GM21529 (cell line): ENCODE data around the gene CLDN16.

Experiments
- ATAC-seq: cut with Tn5 transposase; IDR thresholded peaks from one replicate; pipeline ENCODE4 v1.9.1; 2021; ENCODE audit not compliant: unreplicated experiment

The CLDN16 gene, protein sequence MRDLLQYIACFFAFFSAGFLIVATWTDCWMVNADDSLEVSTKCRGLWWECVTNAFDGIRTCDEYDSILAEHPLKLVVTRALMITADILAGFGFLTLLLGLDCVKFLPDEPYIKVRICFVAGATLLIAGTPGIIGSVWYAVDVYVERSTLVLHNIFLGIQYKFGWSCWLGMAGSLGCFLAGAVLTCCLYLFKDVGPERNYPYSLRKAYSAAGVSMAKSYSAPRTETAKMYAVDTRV

DNA sequence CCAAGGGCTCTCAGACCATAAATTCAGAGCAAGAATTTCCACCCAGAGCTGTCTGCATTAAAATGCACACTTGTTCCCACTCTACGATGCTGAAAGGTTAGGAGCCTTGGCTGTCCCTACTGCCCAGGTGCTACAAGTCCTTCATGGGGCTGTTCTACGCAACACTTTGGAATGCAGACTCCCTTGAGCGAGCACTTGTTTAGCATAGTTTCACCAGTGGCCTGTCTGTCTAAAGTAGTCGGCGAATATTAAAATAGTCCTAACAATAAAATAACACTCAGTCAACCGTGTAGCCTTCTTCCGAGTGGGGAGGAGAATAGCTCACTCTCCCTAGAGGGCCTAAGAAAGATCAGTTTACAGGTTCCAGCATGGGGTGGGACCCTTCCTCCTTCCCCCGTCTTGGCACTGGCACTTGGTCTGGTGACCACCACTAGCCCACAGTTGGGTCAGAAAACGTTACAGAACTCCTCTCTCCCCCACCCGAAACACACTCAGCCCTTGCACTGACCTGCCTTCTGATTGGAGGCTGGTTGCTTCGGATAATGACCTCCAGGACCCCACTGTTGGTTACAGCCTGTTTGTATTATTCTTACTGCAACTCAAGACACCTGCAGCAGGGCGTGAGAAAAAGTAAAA, at the start of gene CLDN16:
Gene CLDN16, plus strand, starts transcription at position 586 of the 636 bp plus-strand sequence. CDS start 167 bp downstream, outside the sequence.
- ATAC-seq: no peak

- ATAC-seq: no peak
Observed at GRCh38 chr3:190338717-190339116, 49.2 kb upstream of the CLDN16 start.

- no peak for ATAC-seq
Observed at GRCh38 chr3:190339130-190339529, 48.8 kb upstream of the CLDN16 start.

DNA sequence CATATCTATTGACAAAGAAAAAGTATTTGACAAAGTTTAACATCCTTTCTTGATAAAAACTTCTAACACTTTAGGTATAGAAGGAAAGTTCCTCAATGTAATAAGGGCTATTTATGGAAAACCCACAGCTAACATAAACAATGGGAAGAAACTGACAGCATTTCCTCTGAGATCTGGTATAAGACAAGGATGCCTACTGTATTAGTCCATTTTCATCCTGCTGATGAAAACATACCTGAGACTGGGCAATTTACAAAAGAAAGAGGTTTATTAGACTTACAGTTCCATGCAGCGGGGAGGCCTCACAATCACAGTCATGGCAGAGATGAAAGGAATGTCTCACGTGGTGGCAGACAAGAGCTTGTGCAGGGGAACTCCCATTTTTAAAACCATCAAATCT, 47.9 kb upstream of the CLDN16 start:
- ATAC-seq: no peak

DNA sequence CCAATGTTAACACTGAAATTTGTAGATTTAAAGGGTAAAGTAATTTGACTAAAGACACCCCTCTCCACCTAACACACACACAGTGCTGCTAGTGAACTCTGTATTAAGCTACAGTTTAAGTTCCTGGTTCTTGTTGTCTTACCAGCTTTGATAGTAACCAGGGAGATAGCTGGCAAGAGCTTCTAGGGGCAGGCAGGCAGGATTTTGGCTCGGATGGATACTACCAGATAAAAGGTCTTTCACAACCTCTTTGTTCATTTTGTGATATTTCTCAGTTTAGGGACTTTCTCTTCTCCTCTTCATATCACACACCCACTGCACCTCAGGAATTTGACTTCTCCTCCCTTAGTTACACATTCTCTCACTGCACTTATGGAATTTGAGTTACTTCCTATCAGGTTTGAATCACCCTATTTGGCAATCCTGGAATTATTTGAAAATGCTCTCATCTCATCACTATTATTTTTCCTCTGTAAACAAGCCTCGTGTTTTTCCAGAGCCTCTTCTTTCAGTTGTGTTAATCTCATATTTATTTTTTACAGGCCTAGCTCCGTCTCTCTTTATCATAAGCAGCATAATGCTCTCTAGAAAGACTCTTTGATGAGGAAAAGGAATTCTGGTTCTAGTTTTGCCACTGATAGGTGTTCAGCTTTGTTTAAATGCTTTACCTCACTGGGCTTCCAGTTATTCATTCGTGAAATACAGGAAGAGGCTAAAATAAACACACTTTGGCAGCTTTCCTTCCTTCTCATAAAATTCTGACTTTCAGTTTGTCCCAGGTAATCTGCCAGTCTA, 42.7 kb upstream of the CLDN16 start:
- no peak for ATAC-seq

DNA sequence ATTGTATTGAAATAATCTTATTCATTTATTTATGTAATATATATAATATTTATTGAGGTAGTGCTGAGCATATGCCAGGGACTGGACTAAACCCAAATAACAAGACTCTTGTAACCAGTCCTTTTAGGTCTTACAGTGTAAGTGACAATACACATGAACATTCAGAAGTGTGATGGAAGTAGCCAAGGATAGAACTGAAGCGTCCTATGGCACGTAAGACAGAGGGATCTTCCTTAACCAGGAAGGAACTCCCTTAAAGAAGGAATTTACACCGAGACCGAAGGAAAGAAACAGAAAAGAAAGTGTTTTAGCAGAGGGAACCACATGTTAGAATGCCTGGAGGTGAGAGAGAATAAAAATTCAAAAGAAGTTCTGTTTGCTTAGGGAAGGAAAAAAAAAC, 42.1 kb upstream of the CLDN16 start:
- no peak for ATAC-seq

GRCh38 chr3:190346541-190346940, 41.4 kb upstream of the CLDN16 start:
- ATAC-seq: no peak

- ATAC-seq: no peak
Observed at GRCh38 chr3:190352861-190353457, 35.0 kb upstream of the CLDN16 start.

DNA sequence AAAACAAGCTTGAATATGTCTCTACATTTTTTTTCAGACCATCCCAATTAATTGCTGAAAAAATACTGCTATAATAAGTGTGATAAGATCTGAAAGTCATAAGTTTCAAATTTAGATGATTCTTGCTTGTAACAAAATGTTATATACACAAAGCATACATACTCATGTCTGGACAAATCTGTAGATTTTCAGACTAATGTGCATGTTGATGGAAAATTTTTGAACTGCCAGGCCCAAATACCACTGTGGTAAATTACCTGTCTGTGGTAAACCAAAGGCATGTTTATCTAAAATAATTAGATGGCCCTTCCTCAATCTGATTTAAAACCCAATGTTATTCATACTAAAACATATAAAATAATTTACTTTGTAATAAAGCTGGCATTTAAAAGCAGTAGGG, 31.7 kb upstream of the CLDN16 start:
- ATAC-seq: no peak

GRCh38 chr3:190357468-190357867, 30.5 kb upstream of the CLDN16 start:
- ATAC-seq: no peak

- no peak for ATAC-seq
Observed at GRCh38 chr3:190359813-190360212, 28.1 kb upstream of the CLDN16 start.

DNA sequence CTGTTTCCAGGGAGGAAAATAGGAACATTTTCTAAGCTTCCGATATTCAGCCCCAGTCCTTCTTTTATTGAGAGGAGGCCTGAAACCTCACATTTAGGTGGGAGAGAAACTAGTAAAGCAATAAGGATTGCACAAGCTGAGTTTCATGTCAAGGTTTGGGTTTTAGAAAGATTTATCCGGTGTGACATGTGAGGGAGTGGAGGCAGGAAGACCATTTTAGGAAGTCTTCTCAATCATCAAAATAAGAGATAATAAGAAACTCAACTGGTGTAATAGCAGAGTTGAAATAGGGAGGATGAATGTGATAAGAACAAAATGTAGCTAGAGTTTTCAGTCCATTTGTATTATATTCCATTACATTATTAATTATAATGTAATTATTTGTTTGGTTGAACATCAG, 27.7 kb upstream of the CLDN16 start:
- ATAC-seq: no peak

GRCh38 chr3:190361791-190362190, 26.2 kb upstream of the CLDN16 start:
- ATAC-seq: no peak

- no peak for ATAC-seq
Observed at GRCh38 chr3:190362258-190362657, 25.7 kb upstream of the CLDN16 start.

GRCh38 chr3:190366133-190366532, 21.8 kb upstream of the CLDN16 start:
- ATAC-seq: no peak

DNA sequence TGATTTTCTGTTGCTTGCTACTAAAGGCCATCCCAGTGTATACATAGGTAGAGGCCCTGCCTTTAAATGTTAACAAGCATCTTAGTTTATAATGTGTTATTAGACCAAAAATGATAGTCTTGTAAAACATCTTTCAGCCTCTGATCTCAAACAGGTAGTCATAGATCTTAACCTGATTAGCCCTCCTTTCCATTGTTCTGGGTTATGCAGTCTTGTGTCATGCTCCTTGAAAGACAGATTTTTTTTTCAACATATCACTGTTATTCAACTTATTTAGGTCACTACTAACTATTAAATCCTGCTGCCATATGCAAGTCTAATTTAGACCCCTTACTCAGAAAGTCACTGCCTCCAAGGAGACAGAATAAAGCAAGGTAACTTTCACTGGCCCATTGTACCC, 19.1 kb upstream of the CLDN16 start:
- ATAC-seq: no peak

DNA sequence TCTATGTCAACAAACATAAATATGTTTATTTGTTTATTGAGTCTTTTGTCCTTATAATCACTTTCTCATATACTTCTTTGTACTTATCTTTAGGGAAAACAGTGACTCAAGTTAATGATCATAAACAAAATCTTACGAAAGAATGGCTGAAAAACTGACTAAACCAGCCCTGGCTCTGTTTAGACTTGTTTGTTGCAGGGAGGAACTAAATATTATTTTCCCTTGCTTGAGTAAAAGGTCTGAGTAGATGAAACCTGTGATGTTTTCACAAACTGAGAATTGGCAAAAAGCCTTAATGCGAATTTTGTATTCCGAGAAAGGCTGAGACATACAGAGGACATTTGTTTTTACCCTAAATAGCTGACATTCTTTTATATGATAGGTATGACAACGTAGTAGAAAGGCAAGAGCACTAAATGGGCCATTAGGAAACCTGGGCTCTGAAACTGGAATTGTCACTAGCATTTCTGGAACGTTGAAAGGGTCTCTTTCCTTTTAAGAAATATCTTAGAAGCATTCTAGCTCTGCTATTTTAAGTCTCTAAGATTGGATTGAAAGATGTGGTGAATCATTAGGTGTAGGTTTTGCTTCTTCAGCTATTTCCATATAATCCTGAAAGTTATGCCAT, 18.2 kb upstream of the CLDN16 start:
- ATAC-seq: no peak

GRCh38 chr3:190370369-190370768, 17.6 kb upstream of the CLDN16 start:
- ATAC-seq: no peak

DNA sequence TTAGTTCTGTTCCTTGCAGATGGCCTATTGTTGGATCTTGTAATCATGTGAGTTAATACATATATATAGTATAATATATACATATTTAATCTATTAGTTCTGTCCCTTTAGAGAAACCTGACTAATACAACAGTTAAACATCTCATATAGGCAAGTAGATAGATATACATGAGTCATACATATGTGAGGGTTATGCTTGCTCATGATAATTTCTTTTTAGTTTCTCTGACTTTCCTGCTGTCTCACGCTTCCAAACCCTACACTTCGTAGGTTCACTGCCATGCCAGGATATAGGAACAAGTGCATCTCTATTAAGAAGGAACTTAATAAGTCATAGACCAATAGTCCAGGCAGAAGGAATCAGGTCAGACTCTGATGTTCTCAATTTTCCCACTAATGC, 16.8 kb upstream of the CLDN16 start:
- no peak for ATAC-seq

DNA sequence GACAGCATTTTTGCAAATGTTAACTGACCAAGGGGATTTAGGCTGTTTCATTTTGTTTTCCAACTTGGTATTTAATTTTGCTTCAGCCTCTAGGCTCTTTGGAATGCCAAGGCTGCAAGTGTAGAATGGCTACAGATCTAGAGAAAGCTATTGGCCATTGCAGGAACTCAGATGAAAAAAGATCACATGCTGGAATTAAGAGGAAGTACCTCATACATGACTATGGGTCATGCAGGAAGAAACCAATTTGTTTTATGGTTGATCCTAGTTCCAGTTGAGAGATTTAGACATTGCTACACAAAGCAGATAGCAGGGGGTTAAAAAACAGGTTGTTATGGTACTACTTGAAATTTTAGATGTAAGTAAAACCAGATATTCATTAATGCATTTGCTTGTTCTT, 12.7 kb upstream of the CLDN16 start:
- ATAC-seq: no peak

GRCh38 chr3:190375671-190376070, 12.3 kb upstream of the CLDN16 start:
- ATAC-seq: no peak
